CD4-positive, alpha-beta T cell treated with Interleukin-10 for 1 hour (primary cell): Measurements from ENCODE around the gene FLVCR1.

Experiments
- DNase-seq: peaks from one replicate; pipeline ENCODE4 v3.0.0-alpha.2; 2020

FLVCR1 gene

GRCh38 chr1:212916481-212917133 is 58.5 kb downstream of the FLVCR1 start:
- DNase-seq: no peak

GRCh38 chr1:212917134-212917485 is 59.0 kb downstream of the FLVCR1 start:
- DNase-seq: no peak

- no peak for DNase-seq
These were observed 59.8 kb downstream of the FLVCR1 start for GRCh38 chr1:212917858-212918257.

GRCh38 chr1:212918824-212919223 is 60.7 kb downstream of the FLVCR1 start:
- DNase-seq: no peak

GRCh38 chr1:212920246-212920645 is 62.2 kb downstream of the FLVCR1 start:
- DNase-seq: no peak

GRCh38 chr1:212920896-212921295 is 62.8 kb downstream of the FLVCR1 start:
- DNase-seq: no peak

- DNase-seq: no peak
These were observed 63.9 kb downstream of the FLVCR1 start for GRCh38 chr1:212922016-212922415.

- DNase-seq: no peak
These were observed 68.3 kb downstream of the FLVCR1 start for GRCh38 chr1:212926372-212926771.

GRCh38 chr1:212928323-212929291 is 70.5 kb downstream of the FLVCR1 start:
- DNase-seq: no peak

- DNase-seq: no peak
These were observed 73.1 kb downstream of the FLVCR1 start for GRCh38 chr1:212930986-212931678.

- no peak for DNase-seq
These were observed 75.9 kb downstream of the FLVCR1 start for GRCh38 chr1:212933815-212934471.

GRCh38 chr1:212935387-212935981 is 77.4 kb downstream of the FLVCR1 start:
- DNase-seq: no peak

- DNase-seq: no peak
These were observed 79.0 kb downstream of the FLVCR1 start for GRCh38 chr1:212937034-212937433.

GRCh38 chr1:212938846-212939245 is 80.8 kb downstream of the FLVCR1 start:
- DNase-seq: no peak

GRCh38 chr1:212941452-212941851 is 83.4 kb downstream of the FLVCR1 start:
- no peak for DNase-seq

- no peak for DNase-seq
These were observed 84.8 kb downstream of the FLVCR1 start for GRCh38 chr1:212942679-212943392.

- DNase-seq: no peak
These were observed 85.3 kb downstream of the FLVCR1 start for GRCh38 chr1:212943393-212943710.

GRCh38 chr1:212944229-212944901 is 86.3 kb downstream of the FLVCR1 start:
- DNase-seq: no peak

- DNase-seq: no peak
These were observed 87.0 kb downstream of the FLVCR1 start for GRCh38 chr1:212945056-212945455.

- DNase-seq: no peak
These were observed 87.5 kb downstream of the FLVCR1 start for GRCh38 chr1:212945463-212946160.

GRCh38 chr1:212946872-212947271 is 88.8 kb downstream of the FLVCR1 start:
- DNase-seq: no peak
